IPS DF 6.9 (cell line): ENCODE measurements around the gene C5.
A peak's percentile ranks its signal among the peaks of the same experiment; 100 is the strongest.

Source experiments
- DNase-seq: peaks from one replicate; pipeline ENCODE4 v3.0.0-alpha.2; 2013; ENCODE audit warnings: low read depth, low spot score
- H3K27ac ChIP-seq: one replicate; pipeline ENCODE4 v1.5.1; 2013; ENCODE audit warnings: low read length, control low read depth
- H3K27me3 ChIP-seq: 2 replicates; pipeline ENCODE4 v1.6.1; 2013; ENCODE audit warnings: mild to moderate bottlenecking, low read length; ENCODE audit not compliant: control insufficient read depth, insufficient read depth
- H3K36me3 ChIP-seq: 2 replicates; pipeline ENCODE4 v1.6.1; 2013; ENCODE audit warnings: low read length; ENCODE audit not compliant: control insufficient read depth, insufficient read depth
- H3K4me1 ChIP-seq: 2 replicates; pipeline ENCODE4 v1.6.1; 2013; ENCODE audit warnings: low read length; ENCODE audit not compliant: control insufficient read depth, insufficient read depth
- H3K4me3 ChIP-seq: 2 replicates; pipeline ENCODE4 v1.5.1; 2013; ENCODE audit warnings: mild to moderate bottlenecking, low read length
- H3K9me3 ChIP-seq: 2 replicates; pipeline ENCODE4 v1.6.1; 2013; ENCODE audit warnings: low read length, inconsistent platforms; ENCODE audit not compliant: control insufficient read depth, insufficient read depth
- WGBS: extraction: QIAGEN DNeasy Blood & Tissue Kit; methylation state at CpG from one replicate; pipeline ENCODE4 v1.1.7; 2013; ENCODE audit warnings: mixed read lengths, missing lambda C conversion rate; ENCODE audit not compliant: insufficient read length, insufficient coverage; 5-methylcytosine and 5-hydroxymethylcytosine counted together

The C5 gene

GRCh38 chr9:120935383-120935857 lies 114.7 kb downstream of the C5 start:
- Histone ChIP-seq H3K27ac (no peak overlapping the region), H3K36me3 (no peaks in the 10 kb centered on the region), H3K27me3 (no peaks in the 10 kb centered on the region), H3K4me1 (no peaks in the 10 kb centered on the region), H3K9me3 (no peaks in the 10 kb centered on the region), H3K4me3 (no peak overlapping the region)
- DNase-seq = no peak
- WGBS = no CpG with 5 or more reads among the region's 4 CpGs

GRCh38 chr9:120934281-120934680 lies 115.8 kb downstream of the C5 start:
- H3K27me3 ChIP-seq = no peaks in the 10 kb centered on the region
- H3K4me3 ChIP-seq = no peak overlapping the region
- no peaks in the 10 kb centered on the region for H3K4me1 ChIP-seq
- DNase-seq = no peak
- no CpG with 5 or more reads among the region's 3 CpGs for WGBS
- H3K9me3 ChIP-seq = no peaks in the 10 kb centered on the region
- no peak overlapping the region for H3K27ac ChIP-seq
- H3K36me3 ChIP-seq = no peaks in the 10 kb centered on the region

GRCh38 chr9:120933310-120934055 lies 116.6 kb downstream of the C5 start:
- no CpG with 5 or more reads among the region's 8 CpGs for WGBS
- H3K4me3 ChIP-seq = no peak overlapping the region

GRCh38 chr9:120932086-120932823 lies 117.8 kb downstream of the C5 start:
- H3K27me3 ChIP-seq = no peaks in the 10 kb centered on the region
- H3K4me3 ChIP-seq = no peak overlapping the region
- no peaks in the 10 kb centered on the region for H3K36me3 ChIP-seq
- no peaks in the 10 kb centered on the region for H3K9me3 ChIP-seq
- H3K4me1 ChIP-seq = no peaks in the 10 kb centered on the region
- no peak overlapping the region for H3K27ac ChIP-seq
- no peak for DNase-seq
- no CpG with 5 or more reads among the region's 6 CpGs for WGBS

More at GRCh38 chr9:120933310-120934055, 116.6 kb downstream of the C5 start:
- H3K36me3 ChIP-seq = no peaks in the 10 kb centered on the region
- H3K4me1 ChIP-seq = no peaks in the 10 kb centered on the region
- no peaks in the 10 kb centered on the region for H3K27me3 ChIP-seq
- no peaks in the 10 kb centered on the region for H3K9me3 ChIP-seq
- H3K27ac ChIP-seq = no peak overlapping the region
- DNase-seq = no peak

- no peaks in the 10 kb centered on the region for H3K36me3 ChIP-seq
- no peaks in the 10 kb centered on the region for H3K4me1 ChIP-seq
- no peak overlapping the region for H3K4me3 ChIP-seq
- no peak for DNase-seq
- no CpG with 5 or more reads among the region's 4 CpGs for WGBS
- no peaks in the 10 kb centered on the region for H3K27me3 ChIP-seq
- no peaks in the 10 kb centered on the region for H3K9me3 ChIP-seq
- no peak overlapping the region for H3K27ac ChIP-seq
Measured at GRCh38 chr9:120931231-120932085, 118.6 kb downstream of the C5 start.

- DNase-seq = no peak
- Histone ChIP-seq H3K27me3 (no peaks in the 10 kb centered on the region), H3K9me3 (no peaks in the 10 kb centered on the region), H3K27ac (no peak overlapping the region), H3K4me3 (peak overlapping the region; percentile 50; the same call in 1 of the 2 replicates), H3K4me1 (peaks cover 6% of the 10 kb centered on the region), H3K36me3 (no peaks in the 10 kb centered on the region)
- no CpG with 5 or more reads among the region's 26 CpGs for WGBS
Measured at GRCh38 chr9:120929229-120929791, 120.8 kb downstream of the C5 start.

- Histone ChIP-seq H3K36me3 (no peaks in the 10 kb centered on the region), H3K27ac (no peak overlapping the region), H3K4me1 (peaks cover 6% of the 10 kb centered on the region), H3K9me3 (no peaks in the 10 kb centered on the region), H3K27me3 (no peaks in the 10 kb centered on the region), H3K4me3 (peak overlapping the region; percentile 50; the same call in 1 of the 2 replicates)
- WGBS = no CpG with 5 or more reads among the region's 73 CpGs
- DNase-seq = no peak
Measured at GRCh38 chr9:120928483-120929228, 121.4 kb downstream of the C5 start.

- Histone ChIP-seq H3K27ac (no peak overlapping the region), H3K4me3 (peak overlapping the region; percentile 50; the same call in 1 of the 2 replicates), H3K9me3 (no peaks in the 10 kb centered on the region), H3K27me3 (no peaks in the 10 kb centered on the region), H3K4me1 (peaks cover 6% of the 10 kb centered on the region), H3K36me3 (no peaks in the 10 kb centered on the region)
- DNase-seq = no peak
- 100% methylated on average over 4 of the region's 14 CpGs for WGBS
Measured at GRCh38 chr9:120928015-120928482, 122.0 kb downstream of the C5 start.

- peaks cover 6% of the 10 kb centered on the region for H3K4me1 ChIP-seq
- no peaks in the 10 kb centered on the region for H3K36me3 ChIP-seq
- no peaks in the 10 kb centered on the region for H3K9me3 ChIP-seq
- WGBS = no CpG with 5 or more reads among the region's 8 CpGs
- no peak overlapping the region for H3K27ac ChIP-seq
- DNase-seq = no peak
- no peak overlapping the region for H3K4me3 ChIP-seq
- no peaks in the 10 kb centered on the region for H3K27me3 ChIP-seq
Measured at GRCh38 chr9:120927269-120928014, 122.6 kb downstream of the C5 start.
